Stomach (tissue), 9 donors: ENCODE measurements around the gene EGFR. TPM values are rescaled to one million over a fixed set of nuclear protein-coding genes. Genes with fewer than 3 reads are reported as not detected.

ENCODE experiments used
- DNase-seq, 2 donors: peaks; one replicate each; pipeline versions ENCODE4 v3.0.0 to v3.0.0-alpha.2; 2013 to 2019
- H3K27ac ChIP-seq, 5 donors: fragments of 200-600 bp in 4 of 5; sonication (generic) in 4 of 5; one replicate each; pipeline ENCODE4 v1.5.1; 2013 to 2019; ENCODE audit warnings: mild to moderate bottlenecking in 1 of 5, moderate library complexity in 1 of 5
- H3K27me3 ChIP-seq, 3 donors: fragments of 200-600 bp; sonication (generic); one replicate each; pipeline ENCODE4 v1.5.1; 2017 to 2019; ENCODE audit warnings: mixed run types in 1 of 3
- H3K36me3 ChIP-seq, 4 donors: fragments of 200-600 bp; sonication (generic); 1 replicate in 3 of 4; 2 replicates in 1 of 4; pipeline ENCODE4 v1.5.1; 2016 to 2019
- H3K4me1 ChIP-seq, 4 donors: fragments of 200-600 bp; sonication (generic); one replicate each; pipeline ENCODE4 v1.5.1; 2016 to 2019
- H3K4me3 ChIP-seq, 4 donors: fragments of 200-600 bp; sonication (generic) in 3 of 4; one replicate each; pipeline ENCODE4 v1.5.1; 2016 to 2019; ENCODE audit warnings: mild to moderate bottlenecking in 1 of 4
- H3K9me3 ChIP-seq, 4 donors: fragments of 200-600 bp; sonication (generic); one replicate each; pipeline ENCODE4 v1.5.1; 2016 to 2019
- CTCF ChIP-seq, 7 experiments: fragments of 450-650 bp in 4 of 7; fragments of 200-600 bp in 3 of 7; sonication (generic) in 3 of 7; IDR thresholded peaks; one replicate each; pipeline ENCODE4 v1.5.1; 2016 to 2019; ENCODE audit warnings: antibody characterized with exemption in 7 of 7, control low read depth in 2 of 7, mild to moderate bottlenecking in 1 of 7
- EP300 ChIP-seq: sonication (generic); formaldehyde crosslinking; IDR thresholded peaks from one replicate; pipeline ENCODE4 v1.6.1; 2017; ENCODE audit warnings: antibody characterized with exemption
- POLR2A ChIP-seq, 4 donors: fragments of 450-650 bp; IDR thresholded peaks; one replicate each; pipeline ENCODE4 v1.6.1; 2016; ENCODE audit warnings: antibody characterized with exemption in 4 of 4, control low read depth in 2 of 4, mild to moderate bottlenecking in 1 of 4, moderate library complexity in 1 of 4
- POLR2AphosphoS5 ChIP-seq, 3 donors: sonication (generic); formaldehyde crosslinking; IDR thresholded peaks; one replicate each; pipeline ENCODE4 v1.6.1; 2016; ENCODE audit warnings: antibody characterized with exemption in 3 of 3
- WGBS, 5 donors: extraction: QIAGEN DNeasy Blood & Tissue Kit in 3 of 5; methylation state at CpG; one replicate each; pipeline versions ENCODE4 v1.1.5 to v1.1.7; 2013 to 2018; 5-methylcytosine and 5-hydroxymethylcytosine counted together
- intact Hi-C: fragments of 100-400 bp; cut with DNase I; formaldehyde crosslinking; loops from one replicate; pipeline ENCODE4 v1.15.1; 2023; ENCODE audit warnings: low total_unique reads
- polyA plus RNA-seq, 3 donors: library from polyadenylated mRNA; stranded (reverse); fragments of 200-250 nt; gene quantifications; one replicate each; pipeline ENCODE4 v1.2.3, GENCODE V29; 2013
- total RNA-seq, 5 donors: library from RNA; depleted of rRNA; stranded (reverse); fragments of >200 nt; gene quantifications; one replicate each; pipeline versions ENCODE4 v1.1.0 to v1.2.3, GENCODE V29; 2014 to 2016
- donor health status: healthy with polysubstance abuse.
- donor health status: Bipolar disorder and iron deficiency.
- donor health status: healthy.

The EGFR gene
- total and polyA plus RNA-seq, 8 donors: 3.4 to 43.4 (median 32.6) TPM

GRCh38 chr7:55092186-55092974 is 73.6 kb downstream of the EGFR start:
- H3K36me3 ChIP-seq: no peaks in the 10 kb centered on the region
- peak overlapping the region; percentile 54 to 80 (median 69) for H3K27ac ChIP-seq
- DNase-seq: no peak
- no peaks in the 10 kb centered on the region for H3K27me3 ChIP-seq
- WGBS, 5 donors: 47 to 69% (median 67%) methylated on average over 15 of the region's 15 CpGs
- no peak overlapping the region for H3K4me3 ChIP-seq
- peaks cover 17 to 68% (median 41%) of the 10 kb centered on the region in 4 donors for H3K4me1 ChIP-seq
- TF ChIP-seq POLR2A (IDR thresholded peaks at IDR 0.05): no peak
- TF ChIP-seq EP300: no peak
- TF ChIP-seq POLR2AphosphoS5 (IDR thresholded peaks at IDR 0.05): no peak
- TF ChIP-seq CTCF (IDR thresholded peaks at IDR 0.05): no peak
- no peaks in the 10 kb centered on the region for H3K9me3 ChIP-seq
- intact Hi-C loops: no loop called here

GRCh38 chr7:55092975-55093373 is 74.2 kb downstream of the EGFR start:
- DNase-seq: no peak
- peaks cover 17 to 65% (median 38%) of the 10 kb centered on the region in 4 donors for H3K4me1 ChIP-seq
- H3K27me3 ChIP-seq: no peaks in the 10 kb centered on the region
- H3K9me3 ChIP-seq: no peaks in the 10 kb centered on the region
- WGBS, 5 donors: 70 to 91% (median 77%) methylated on average over 3 of the region's 3 CpGs
- H3K27ac ChIP-seq: peak overlapping the region in 2 of 5 donors; percentile 59 to 69
- intact Hi-C loops: no loop called here
- no peak overlapping the region for H3K4me3 ChIP-seq
- TF ChIP-seq EP300 (no peak), POLR2A (IDR thresholded peaks at IDR 0.05) (no peak)
- H3K36me3 ChIP-seq: no peaks in the 10 kb centered on the region

GRCh38 chr7:55093674-55094073 is 74.9 kb downstream of the EGFR start:
- 85 to 93% (median 88%) methylated on average over 7 of the region's 7 CpGs for WGBS, 5 donors

GRCh38 chr7:55094092-55094690 is 75.4 kb downstream of the EGFR start:
- H3K36me3 ChIP-seq: no peaks in the 10 kb centered on the region
- H3K9me3 ChIP-seq: no peaks in the 10 kb centered on the region
- DNase-seq: no peak
- no peaks in the 10 kb centered on the region for H3K27me3 ChIP-seq
- WGBS, 5 donors: 60 to 70% (median 69%) methylated on average over 5 of the region's 5 CpGs
- H3K4me1 ChIP-seq: peaks cover 17 to 65% (median 35%) of the 10 kb centered on the region in 4 donors
- TF ChIP-seq EP300 (no peak), POLR2A (IDR thresholded peaks at IDR 0.05) (no peak), POLR2AphosphoS5 (IDR thresholded peaks at IDR 0.05) (no peak), CTCF (IDR thresholded peaks at IDR 0.05) (no peak)
- no peak overlapping the region for H3K27ac ChIP-seq
- no peak overlapping the region for H3K4me3 ChIP-seq
- intact Hi-C loops: no loop called here

More at GRCh38 chr7:55093674-55094073, 74.9 kb downstream of the EGFR start:
- DNase-seq: no peak
- peaks cover 17 to 65% (median 36%) of the 10 kb centered on the region in 4 donors for H3K4me1 ChIP-seq
- intact Hi-C loops: no loop called here
- no peaks in the 10 kb centered on the region for H3K9me3 ChIP-seq
- H3K36me3 ChIP-seq: no peaks in the 10 kb centered on the region
- H3K27ac ChIP-seq: no peak overlapping the region
- H3K27me3 ChIP-seq: no peaks in the 10 kb centered on the region
- TF ChIP-seq POLR2AphosphoS5 (IDR thresholded peaks at IDR 0.05) (no peak), POLR2A (IDR thresholded peaks at IDR 0.05) (no peak), EP300 (no peak), CTCF (IDR thresholded peaks at IDR 0.05) (no peak)
- H3K4me3 ChIP-seq: no peak overlapping the region

- WGBS, 5 donors: 59 to 70% (median 67%) methylated on average over 4 of the region's 4 CpGs
- Histone ChIP-seq H3K9me3 (no peaks in the 10 kb centered on the region), H3K27ac (no peak overlapping the region), H3K27me3 (no peaks in the 10 kb centered on the region), H3K4me1 (peaks cover 24 to 79% (median 43%) of the 10 kb centered on the region in 4 donors), H3K4me3 (no peak overlapping the region), H3K36me3 (no peaks in the 10 kb centered on the region)
- intact Hi-C loops: no loop called here
- DNase-seq: no peak
- TF ChIP-seq POLR2A (IDR thresholded peaks at IDR 0.05) (no peak), CTCF (IDR thresholded peaks at IDR 0.05) (no peak), POLR2AphosphoS5 (IDR thresholded peaks at IDR 0.05) (no peak), EP300 (no peak)
Observed at GRCh38 chr7:55095672-55096071, 76.9 kb downstream of the EGFR start.
